Right lobe of liver (tissue), 6 donors: ENCODE data around the gene FRMPD4. TPM values are rescaled to one million over a fixed set of nuclear protein-coding genes. Genes with fewer than 3 reads are reported as not detected.

Experiments
- ATAC-seq, 4 donors: fragments of 200-7000 bp; cut with Tn5 transposase; one replicate each; pipeline ENCODE4 v1.9.1; 2020; ENCODE audit warnings: mild to moderate bottlenecking in 4 of 4, moderate library complexity in 4 of 4
- DNase-seq, 3 donors: peaks; one replicate each; pipeline ENCODE4 v3.0.0-alpha.2; 2020
- H3K27ac ChIP-seq, 3 donors: fragments of 200-600 bp; one replicate each; pipeline ENCODE4 v1.8.0; 2022
- H3K27me3 ChIP-seq, 2 donors: fragments of 200-600 bp; one replicate each; pipeline ENCODE4 v1.8.0; 2022
- H3K36me3 ChIP-seq, 4 donors: fragments of 200-600 bp; sonication (generic) in 1 of 4; one replicate each; pipeline versions ENCODE4 v1.5.1 to v1.8.0; 2017 to 2022; ENCODE audit warnings: control low read depth in 1 of 4
- H3K4me1 ChIP-seq, 4 donors: fragments of 200-600 bp; sonication (generic) in 1 of 4; one replicate each; pipeline versions ENCODE4 v1.5.1 to v1.8.0; 2017 to 2022; ENCODE audit warnings: control low read depth in 1 of 4
- H3K4me3 ChIP-seq, 3 donors: fragments of 200-600 bp; one replicate each; pipeline ENCODE4 v1.8.0; 2022
- H3K9me3 ChIP-seq, 4 donors: fragments of 200-600 bp; sonication (generic) in 1 of 4; one replicate each; pipeline versions ENCODE4 v1.5.1 to v1.8.0; 2017 to 2022; ENCODE audit warnings: control low read depth in 1 of 4
- POLR2A ChIP-seq: fragments of 450-650 bp; IDR thresholded peaks from one replicate; pipeline ENCODE4 v1.6.1; 2017; ENCODE audit warnings: antibody characterized with exemption, mild to moderate bottlenecking
- WGBS: methylation state at CpG from one replicate; pipeline ENCODE4 v1.1.6; 2018; ENCODE audit warnings: low coverage, low lambda C conversion rate; ENCODE audit not compliant: insufficient coverage; ENCODE audit errors: missing lambda C conversion rate; 5-methylcytosine and 5-hydroxymethylcytosine counted together
- intact Hi-C, 2 donors: fragments of 100-400 bp; cut with DNase I; formaldehyde crosslinking; loops; one replicate each; pipeline versions ENCODE4 v1.11.2 to v1.14.1; 2022
- total RNA-seq, 6 experiments: library from RNA; depleted of rRNA in 2 of 6; stranded (reverse); fragments of >200 nt in 2 of 6; fragmentation: NEBNext Ultra II Directional in 3 of 6; extraction: Animal tissue kit (Norgen Biotek cat#: 25700) in 3 of 6; gene quantifications; one replicate each; pipeline versions ENCODE4 v1.1.0 to v1.2.4, GENCODE V29; 2016 to 2023
- TF ChIP-seq, protein P1 (sequence below), 4 donors: fragments of 200-600 bp in 3 of 4; fragments of 450-650 bp in 1 of 4; IDR thresholded peaks; one replicate each; pipeline versions ENCODE4 v1.5.1 to v1.8.0; 2016 to 2022; ENCODE audit warnings: antibody characterized with exemption in 4 of 4, mild to moderate bottlenecking in 2 of 4
- donor health status: DM: no; HTN: yes; CAD: no.
- donor health status: DM: no; HTN: no; CAD: no.
- donor health status: DM: no; HTN: no; CAD: no.
- donor health status: DM: no; HTN: yes; CAD: no.
- donor health status: DM: no; HTN: yes; CAD: no.

Gene FRMPD4
- total RNA-seq, 6 experiments from 2014 or later: 0.05 to 0.12 (median 0.06) TPM; not detected in 3

- Histone ChIP-seq H3K27me3 (no peaks in the 10 kb centered on the region), H3K9me3 (no peaks in the 10 kb centered on the region), H3K4me1 (no peaks in the 10 kb centered on the region), H3K27ac (no peak overlapping the region), H3K36me3 (no peaks in the 10 kb centered on the region), H3K4me3 (no peak overlapping the region)
- no peak for ATAC-seq
- intact Hi-C loops: no loop called here
- TF ChIP-seq, protein P1, sequence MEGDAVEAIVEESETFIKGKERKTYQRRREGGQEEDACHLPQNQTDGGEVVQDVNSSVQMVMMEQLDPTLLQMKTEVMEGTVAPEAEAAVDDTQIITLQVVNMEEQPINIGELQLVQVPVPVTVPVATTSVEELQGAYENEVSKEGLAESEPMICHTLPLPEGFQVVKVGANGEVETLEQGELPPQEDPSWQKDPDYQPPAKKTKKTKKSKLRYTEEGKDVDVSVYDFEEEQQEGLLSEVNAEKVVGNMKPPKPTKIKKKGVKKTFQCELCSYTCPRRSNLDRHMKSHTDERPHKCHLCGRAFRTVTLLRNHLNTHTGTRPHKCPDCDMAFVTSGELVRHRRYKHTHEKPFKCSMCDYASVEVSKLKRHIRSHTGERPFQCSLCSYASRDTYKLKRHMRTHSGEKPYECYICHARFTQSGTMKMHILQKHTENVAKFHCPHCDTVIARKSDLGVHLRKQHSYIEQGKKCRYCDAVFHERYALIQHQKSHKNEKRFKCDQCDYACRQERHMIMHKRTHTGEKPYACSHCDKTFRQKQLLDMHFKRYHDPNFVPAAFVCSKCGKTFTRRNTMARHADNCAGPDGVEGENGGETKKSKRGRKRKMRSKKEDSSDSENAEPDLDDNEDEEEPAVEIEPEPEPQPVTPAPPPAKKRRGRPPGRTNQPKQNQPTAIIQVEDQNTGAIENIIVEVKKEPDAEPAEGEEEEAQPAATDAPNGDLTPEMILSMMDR (IDR thresholded peaks at IDR 0.05): no peak
- no peak for TF ChIP-seq POLR2A
- DNase-seq: no peak
Measured at GRCh38 chrX:12488220-12488619, 349.9 kb downstream of the FRMPD4 start.

- WGBS: 22% methylated on average over 2 of the region's 2 CpGs
- Histone ChIP-seq H3K27ac (no peak overlapping the region), H3K27me3 (no peaks in the 10 kb centered on the region), H3K36me3 (no peaks in the 10 kb centered on the region), H3K9me3 (no peaks in the 10 kb centered on the region), H3K4me3 (no peak overlapping the region), H3K4me1 (no peaks in the 10 kb centered on the region)
- DNase-seq (no peak), ATAC-seq (no peak)
- intact Hi-C loops: no loop called here
- no peak for TF ChIP-seq POLR2A
- TF ChIP-seq, protein P1 (IDR thresholded peaks at IDR 0.05): no peak
Measured at GRCh38 chrX:12488771-12489170, 350.5 kb downstream of the FRMPD4 start.

- ATAC-seq (no peak), DNase-seq (no peak)
- no peaks in the 10 kb centered on the region for H3K9me3 ChIP-seq
- intact Hi-C loops: no loop called here
- TF ChIP-seq, protein P1 (IDR thresholded peaks at IDR 0.05): no peak
- no peak for TF ChIP-seq POLR2A
- no peaks in the 10 kb centered on the region for H3K27me3 ChIP-seq
- no peaks in the 10 kb centered on the region for H3K4me1 ChIP-seq
- no peaks in the 10 kb centered on the region for H3K36me3 ChIP-seq
- no peak overlapping the region for H3K4me3 ChIP-seq
- H3K27ac ChIP-seq: no peak overlapping the region
- 29% methylated on average over 3 of the region's 3 CpGs for WGBS
Measured at GRCh38 chrX:12489341-12489740, 351.1 kb downstream of the FRMPD4 start.

GRCh38 chrX:12494400-12495138, 356.3 kb downstream of the FRMPD4 start:
- DNase-seq (no peak), ATAC-seq (no peak)
- TF ChIP-seq, protein P1 (IDR thresholded peaks at IDR 0.05): no peak
- no peak for TF ChIP-seq POLR2A
- no peaks in the 10 kb centered on the region for H3K4me1 ChIP-seq
- H3K9me3 ChIP-seq: no peaks in the 10 kb centered on the region
- no peak overlapping the region for H3K4me3 ChIP-seq
- H3K27ac ChIP-seq: no peak overlapping the region
- 34% methylated on average over 8 of the region's 11 CpGs for WGBS
- H3K27me3 ChIP-seq: no peaks in the 10 kb centered on the region
- no peaks in the 10 kb centered on the region for H3K36me3 ChIP-seq
- intact Hi-C loops: no loop called here

DNA sequence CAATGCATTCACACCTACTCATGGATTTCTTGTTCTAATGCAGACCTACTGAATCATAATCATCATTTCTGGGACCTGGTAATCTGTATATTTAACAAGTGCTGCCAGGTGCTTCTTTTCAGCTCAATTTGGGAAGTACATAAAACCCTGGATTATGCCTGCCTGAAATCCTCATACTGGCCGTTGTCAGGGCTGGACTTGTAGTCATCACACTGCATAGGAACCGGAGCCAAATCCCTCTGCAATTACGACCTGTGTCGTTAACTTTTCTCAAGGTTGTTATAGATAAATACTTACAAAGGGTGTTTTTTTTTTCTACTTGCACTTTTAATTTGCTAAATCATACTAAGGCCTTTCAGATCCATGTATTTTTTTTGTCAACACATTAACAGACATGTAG, 358.1 kb downstream of the FRMPD4 start:
- no peaks in the 10 kb centered on the region for H3K36me3 ChIP-seq
- intact Hi-C loops: no loop called here
- WGBS: 52% methylated on average over 4 of the region's 4 CpGs
- ATAC-seq (no peak), DNase-seq (no peak)
- no peaks in the 10 kb centered on the region for H3K9me3 ChIP-seq
- H3K4me1 ChIP-seq: no peaks in the 10 kb centered on the region
- no peak overlapping the region for H3K4me3 ChIP-seq
- H3K27me3 ChIP-seq: no peaks in the 10 kb centered on the region
- TF ChIP-seq, protein P1 (IDR thresholded peaks at IDR 0.05): no peak
- TF ChIP-seq POLR2A: no peak
- no peak overlapping the region for H3K27ac ChIP-seq
